ENCODE data around the gene DRC3. TPM values are rescaled to one million over a fixed set of nuclear protein-coding genes. Genes with fewer than 3 reads are reported as not detected.
A peak's percentile ranks its signal among the peaks of the same experiment; 100 is the strongest.

Gene DRC3
- total and polyA plus RNA-seq, 7 donors, result 0.39 to 1.8 (median 0.69) TPM

- intact Hi-C loops (cut with DNase I), result no loop called here
- WGBS, 3 donors, result 85 to 86% (median 85%) methylated on average over 9 of the region's 9 CpGs
- H3K27me3 ChIP-seq (ENCODE audit: insufficient read depth in 3 of 3, low read length in 2 of 3), result no peaks in the 10 kb centered on the region
- no peaks in the 10 kb centered on the region for H3K4me1 ChIP-seq
- no peak for ATAC-seq
- H3K36me3 ChIP-seq (ENCODE audit: insufficient read depth in 1 of 2, low read depth in 1 of 2), result no peaks in the 10 kb centered on the region
- no peak for TF ChIP-seq CTCF (IDR thresholded peaks at IDR 0.05)
- DNase-seq, result no peak
- no peak overlapping the region for H3K27ac ChIP-seq
- H3K9me3 ChIP-seq, result no peaks in the 10 kb centered on the region
- H3K4me3 ChIP-seq, result no peak overlapping the region
Observed at GRCh38 chr17:17981330-17981729, 8.7 kb downstream of the DRC3 start.

- Histone ChIP-seq H3K36me3 (ENCODE audit: insufficient read depth in 1 of 2, low read depth in 1 of 2) (no peaks in the 10 kb centered on the region), H3K4me1 (no peaks in the 10 kb centered on the region), H3K9me3 (no peaks in the 10 kb centered on the region), H3K4me3 (no peak overlapping the region), H3K27ac (no peak overlapping the region), H3K27me3 (ENCODE audit: insufficient read depth in 3 of 3, low read length in 2 of 3) (no peaks in the 10 kb centered on the region)
- no peak for ATAC-seq
- no peak for TF ChIP-seq CTCF (IDR thresholded peaks at IDR 0.05)
- 94 to 95% (median 94%) methylated on average over 9 of the region's 9 CpGs for WGBS, 3 donors
- intact Hi-C loops (cut with DNase I), result no loop called here
- DNase-seq, result no peak
Observed at GRCh38 chr17:17982801-17983200, 10.1 kb downstream of the DRC3 start.

- no peak for TF ChIP-seq CTCF (IDR thresholded peaks at IDR 0.05)
- no peak overlapping the region for H3K4me3 ChIP-seq
- ATAC-seq, result peak in 2 of 4 donors; percentile 36 to 63
- no peaks in the 10 kb centered on the region for H3K4me1 ChIP-seq
- no peaks in the 10 kb centered on the region for H3K36me3 ChIP-seq (ENCODE audit: insufficient read depth in 1 of 2, low read depth in 1 of 2)
- no peak overlapping the region for H3K27ac ChIP-seq
- H3K27me3 ChIP-seq (ENCODE audit: insufficient read depth in 3 of 3, low read length in 2 of 3), result no peaks in the 10 kb centered on the region
- intact Hi-C loops (cut with DNase I), result no loop called here
- H3K9me3 ChIP-seq, result no peaks in the 10 kb centered on the region
- no peak for DNase-seq
- 58 to 82% (median 74%) methylated on average over 6 of the region's 6 CpGs for WGBS, 3 donors
Observed at GRCh38 chr17:17983376-17983775, 10.7 kb downstream of the DRC3 start.

GRCh38 chr17:17983776-17984175 is 11.1 kb downstream of the DRC3 start:
- ATAC-seq, result no peak
- no peak for DNase-seq
- intact Hi-C loops (cut with DNase I), result no loop called here
- no peak for TF ChIP-seq CTCF (IDR thresholded peaks at IDR 0.05)
- Histone ChIP-seq H3K4me1 (no peaks in the 10 kb centered on the region), H3K27ac (no peak overlapping the region), H3K27me3 (ENCODE audit: insufficient read depth in 3 of 3, low read length in 2 of 3) (no peaks in the 10 kb centered on the region), H3K9me3 (no peaks in the 10 kb centered on the region), H3K36me3 (ENCODE audit: insufficient read depth in 1 of 2, low read depth in 1 of 2) (no peaks in the 10 kb centered on the region), H3K4me3 (no peak overlapping the region)
- 88 to 92% (median 88%) methylated on average over 6 of the region's 6 CpGs for WGBS, 3 donors

- Histone ChIP-seq H3K27me3 (ENCODE audit: insufficient read depth in 3 of 3, low read length in 2 of 3) (no peaks in the 10 kb centered on the region), H3K27ac (no peak overlapping the region), H3K36me3 (ENCODE audit: insufficient read depth in 1 of 2, low read depth in 1 of 2) (no peaks in the 10 kb centered on the region), H3K9me3 (no peaks in the 10 kb centered on the region), H3K4me1 (peaks cover 2% of the 10 kb centered on the region), H3K4me3 (no peak overlapping the region)
- TF ChIP-seq CTCF (IDR thresholded peaks at IDR 0.05), result no peak
- intact Hi-C loops (cut with DNase I), result loop anchor here in 1 of 2 donors (5.0 kb wide), 1 partner anchor 47 kb away; no protein-coding TSS in a partner anchor
- 76 to 92% (median 91%) methylated on average over 2 of the region's 2 CpGs for whole genome bisulfite sequencing, 3 donors
- no peak for ATAC-seq
- no peak for DNase-seq
Observed at GRCh38 chr17:17985153-17985552, 12.5 kb downstream of the DRC3 start.
